Hematopoietic multipotent progenitor cell treated with erythropoietin and hydrocortisone succinate and interleukin-3 and kit ligand, for 15 days (in vitro differentiated cells): ENCODE results near the gene GIMAP2.
"Not testable (repeated sequence)": the region's sequence is repeated elsewhere in the genome, so short reads cannot be mapped to it uniquely, and the experiment has no call there.

ENCODE experiments used
- DNase-seq: peaks from one replicate; pipeline ENCODE4 v3.0.0-alpha.2; 2015; ENCODE audit warnings: low spot score

The GIMAP2 gene

GRCh38 chr7:150676854-150677253 lies 8.7 kb upstream of the GIMAP2 start:
- not testable (repeated sequence) for DNase-seq

GRCh38 chr7:150678601-150679000 lies 6.9 kb upstream of the GIMAP2 start:
- not testable (repeated sequence) for DNase-seq

- DNase-seq: not testable (repeated sequence)
Observed at GRCh38 chr7:150680364-150680763, 5.1 kb upstream of the GIMAP2 start.

- no peak for DNase-seq
Observed at GRCh38 chr7:150686030-150686631, 625 bp downstream of the GIMAP2 start.

- DNase-seq: no peak
Observed at GRCh38 chr7:150688630-150689029, 3.1 kb downstream of the GIMAP2 start.

GRCh38 chr7:150695654-150696053 lies 10.1 kb downstream of the GIMAP2 start:
- no peak for DNase-seq

GRCh38 chr7:150703209-150703608 lies 17.7 kb downstream of the GIMAP2 start:
- no peak for DNase-seq

GRCh38 chr7:150715293-150715692 lies 29.8 kb downstream of the GIMAP2 start:
- no peak for DNase-seq

- DNase-seq: no peak
Observed at GRCh38 chr7:150715738-150716137, 30.2 kb downstream of the GIMAP2 start.

- DNase-seq: no peak
Observed at GRCh38 chr7:150716368-150716767, 30.9 kb downstream of the GIMAP2 start, which contains the start of gene GIMAP1. TSS of gene GIMAP1 (plus strand) at chr7:150716613. CDS start at chr7:150719048, 2,435 bp downstream.

GRCh38 chr7:150716939-150717338 lies 31.4 kb downstream of the GIMAP2 start:
- DNase-seq: no peak

GRCh38 chr7:150717814-150718420 lies 32.4 kb downstream of the GIMAP2 start:
- DNase-seq: no peak

- no peak for DNase-seq
Observed at GRCh38 chr7:150719436-150719835, 33.9 kb downstream of the GIMAP2 start.

GRCh38 chr7:150719960-150720891 lies 34.7 kb downstream of the GIMAP2 start:
- DNase-seq: no peak

GRCh38 chr7:150721970-150722373 lies 36.5 kb downstream of the GIMAP2 start:
- no peak for DNase-seq

- no peak for DNase-seq
Observed at GRCh38 chr7:150722431-150722931, 37.0 kb downstream of the GIMAP2 start.

GRCh38 chr7:150723467-150723866 lies 38.0 kb downstream of the GIMAP2 start:
- no peak for DNase-seq

GRCh38 chr7:150727381-150727780 lies 41.9 kb downstream of the GIMAP2 start:
- DNase-seq: no peak

GRCh38 chr7:150728011-150728410 lies 42.5 kb downstream of the GIMAP2 start:
- no peak for DNase-seq

GRCh38 chr7:150728609-150729008 lies 43.1 kb downstream of the GIMAP2 start:
- DNase-seq: no peak

- no peak for DNase-seq
Observed at GRCh38 chr7:150731916-150732315, 46.4 kb downstream of the GIMAP2 start.

- no peak for DNase-seq
Observed at GRCh38 chr7:150732786-150733481, 47.4 kb downstream of the GIMAP2 start.
